GM13976 (cell line): ENCODE measurements around the gene FAM234B.

ENCODE experiments used
- DNase-seq: peaks from one replicate; pipeline ENCODE4 v3.0.0; 2012; ENCODE audit warnings: low spot score
- CTCF ChIP-seq: IDR thresholded peaks from 2 replicates; pipeline ENCODE4 v1.5.1; 2012; ENCODE audit warnings: borderline replicate concordance, mild to moderate bottlenecking; ENCODE audit not compliant: insufficient read depth; ENCODE audit errors: extremely low read depth, missing control alignments, control extremely low read depth
- in situ Hi-C: fragments of 300-500 bp; cut with MboI; formaldehyde crosslinking; loops from one replicate; pipeline ENCODE4 v1.12.0; 2022; ENCODE audit warnings: low sequenced_read_pairs, mixed read lengths, inconsistent platforms; ENCODE audit not compliant: unreplicated experiment

Gene FAM234B

GRCh38 chr12:13117029-13117428, 72.8 kb downstream of the FAM234B start:
- in situ Hi-C loops: no loop called here
- no peak for DNase-seq
- TF ChIP-seq CTCF: no peak

- no peak for TF ChIP-seq CTCF
- in situ Hi-C loops: no loop called here
- DNase-seq: no peak
These were observed 75.6 kb downstream of the FAM234B start for GRCh38 chr12:13119826-13120225.

GRCh38 chr12:13120413-13120812, 76.2 kb downstream of the FAM234B start:
- no peak for DNase-seq
- TF ChIP-seq CTCF: no peak
- in situ Hi-C loops: no loop called here

- in situ Hi-C loops: no loop called here
- TF ChIP-seq CTCF: no peak
These were observed 77.4 kb downstream of the FAM234B start for GRCh38 chr12:13121568-13121967.

GRCh38 chr12:13124656-13125505, 80.7 kb downstream of the FAM234B start:
- no peak for TF ChIP-seq CTCF
- DNase-seq: no peak
- in situ Hi-C loops: no loop called here

More at GRCh38 chr12:13121568-13121967, 77.4 kb downstream of the FAM234B start:
- DNase-seq: no peak

- in situ Hi-C loops: no loop called here
- TF ChIP-seq CTCF: no peak
- no peak for DNase-seq
These were observed 81.8 kb downstream of the FAM234B start for GRCh38 chr12:13125996-13126395.
